KOPT-K1 (cell line): ENCODE results near the gene CHIA.

Source experiments
- H3K27ac ChIP-seq: fragments of 200-600 bp; sonication (generic); 2 replicates; pipeline ENCODE4 v1.5.1; 2016; ENCODE audit warnings: antibody characterized with exemption, mild to moderate bottlenecking, low read depth, low read length; ENCODE audit not compliant: poor library complexity, severe bottlenecking
- H3K36me3 ChIP-seq: fragments of 200-600 bp; sonication (generic); 2 replicates; pipeline ENCODE4 v1.5.1; 2017; ENCODE audit warnings: antibody characterized with exemption, mild to moderate bottlenecking, low read length, moderate library complexity; ENCODE audit not compliant: insufficient read depth
- H3K9me3 ChIP-seq: fragments of 200-600 bp; sonication (generic); 2 replicates; pipeline ENCODE4 v1.5.1; 2017; ENCODE audit warnings: antibody characterized with exemption, low read length, mild to moderate bottlenecking; ENCODE audit not compliant: insufficient read depth, poor library complexity, severe bottlenecking

Gene CHIA

DNA sequence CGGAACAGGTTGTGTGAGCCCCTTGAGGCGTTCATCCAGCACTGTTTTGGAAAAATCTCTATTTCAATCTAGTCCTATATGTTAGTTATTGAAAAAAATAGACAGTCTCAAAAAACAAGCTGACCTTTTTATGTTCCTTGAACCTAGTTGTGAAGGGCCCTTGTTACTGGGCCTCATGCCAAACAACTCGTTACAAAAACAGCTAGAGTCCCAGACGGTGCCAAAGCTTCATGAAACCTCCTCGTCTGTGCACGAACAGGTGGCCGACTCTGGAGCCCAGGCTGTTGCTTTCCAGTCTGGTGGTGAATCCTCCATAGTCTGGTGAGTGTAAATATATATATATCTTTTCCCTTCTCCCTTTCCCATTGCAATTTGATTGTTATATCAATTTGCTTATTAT lies at the start of gene CHIA:
Gene CHIA, plus strand, starts transcription at position 222 of the 400 bp plus-strand sequence. CDS start 19,617 bp downstream, outside the sequence.
- H3K9me3 ChIP-seq: no peaks in the 10 kb centered on the region
- no peaks in the 10 kb centered on the region for H3K36me3 ChIP-seq
- H3K27ac ChIP-seq: no peak within 1 kb of the TSS

DNA sequence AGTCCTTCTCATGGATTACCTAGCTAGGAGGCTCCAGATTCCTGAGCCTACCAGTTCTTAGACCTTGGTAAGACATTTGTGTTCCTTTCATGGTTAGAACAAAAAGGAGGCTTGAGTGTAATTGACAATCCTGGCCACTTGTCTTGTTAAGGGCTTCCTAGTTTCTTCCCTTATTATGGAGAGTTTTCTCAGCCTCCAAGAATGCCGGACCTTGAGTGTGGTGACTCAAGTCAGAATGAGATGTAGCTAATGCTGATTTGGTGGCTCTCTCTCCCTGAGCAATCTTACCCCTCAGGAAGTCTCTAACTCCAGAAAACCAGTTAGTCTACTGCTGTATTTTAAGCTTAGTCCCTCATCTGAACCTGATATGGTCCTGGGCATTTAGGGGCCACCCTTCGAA lies 48.9 kb upstream of the CHIA start:
- no peaks in the 10 kb centered on the region for H3K9me3 ChIP-seq
- H3K36me3 ChIP-seq: peaks cover 90% of the 10 kb centered on the region
- H3K27ac ChIP-seq: no peak overlapping the region

DNA sequence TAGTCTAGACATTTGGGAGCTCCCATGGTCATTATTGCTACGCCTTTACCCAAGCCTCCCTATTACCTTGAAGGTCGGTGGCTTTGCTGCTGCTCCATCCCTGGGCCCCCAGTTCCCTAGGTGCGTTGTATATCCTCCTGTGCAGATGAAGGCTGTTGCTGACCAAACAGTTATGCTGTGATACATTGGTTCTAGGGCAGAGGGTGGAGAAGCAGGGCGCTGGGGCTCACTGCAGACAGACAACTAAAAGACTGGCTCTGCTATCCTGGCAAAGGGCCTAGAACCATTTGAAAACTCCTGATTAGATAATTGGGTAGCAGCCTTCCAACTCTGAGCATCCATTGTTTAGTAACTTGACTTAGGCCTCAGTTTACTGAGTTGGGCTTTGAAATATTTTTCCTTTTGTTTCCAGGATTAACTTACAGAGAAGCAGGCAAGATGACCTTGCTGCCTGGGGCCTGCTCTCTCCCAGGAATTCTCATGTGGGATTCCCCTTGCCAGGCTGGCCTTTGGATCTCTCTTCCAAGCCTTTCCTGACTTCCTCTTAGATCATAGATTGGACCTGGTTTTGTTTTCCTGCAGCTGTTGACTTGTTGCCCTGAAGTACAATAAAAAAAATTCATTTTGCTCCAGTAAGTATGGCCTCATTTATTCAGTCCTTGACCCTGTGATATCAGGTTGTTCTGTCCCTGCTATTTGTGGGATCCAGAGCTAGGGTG lies 47.7 kb upstream of the CHIA start:
- Histone ChIP-seq H3K9me3 (no peaks in the 10 kb centered on the region), H3K27ac (no peak overlapping the region), H3K36me3 (peaks cover 78% of the 10 kb centered on the region)

DNA sequence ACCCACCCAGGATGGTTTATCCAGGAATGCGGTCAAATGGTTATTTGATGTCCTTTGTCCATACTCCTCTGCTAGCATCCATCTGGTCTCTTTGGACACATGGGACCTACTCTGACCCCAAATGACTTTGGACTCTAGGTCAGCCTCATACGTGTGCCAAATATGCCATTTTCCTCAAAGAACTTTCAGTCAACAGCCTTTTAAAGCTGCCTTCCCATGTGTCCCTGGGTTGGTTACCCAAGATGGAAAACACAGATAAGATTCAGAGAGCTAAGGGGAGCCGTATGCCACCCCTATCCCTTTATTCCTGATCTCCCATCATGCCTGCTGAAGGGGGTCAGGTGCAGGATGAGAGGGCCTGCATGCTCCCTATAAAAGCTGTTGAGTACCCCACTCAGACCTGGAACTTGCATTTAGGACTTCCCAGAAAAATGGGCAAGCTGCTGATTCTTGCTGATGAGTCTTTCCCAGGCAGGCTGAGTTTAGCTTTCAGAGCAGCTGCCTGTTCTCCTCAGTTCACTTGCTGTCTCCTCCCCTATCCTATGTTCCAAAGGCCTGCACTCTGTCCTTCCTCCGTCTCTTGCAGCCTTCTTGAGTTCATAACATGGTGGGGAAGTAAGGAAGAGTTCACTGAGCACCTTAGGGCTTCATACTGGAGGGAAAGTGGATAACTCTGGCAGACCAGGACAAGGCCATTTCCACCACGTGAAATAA lies 43.4 kb upstream of the CHIA start:
- Histone ChIP-seq H3K36me3 (peaks cover 35% of the 10 kb centered on the region), H3K27ac (no peak overlapping the region), H3K9me3 (no peaks in the 10 kb centered on the region)

DNA sequence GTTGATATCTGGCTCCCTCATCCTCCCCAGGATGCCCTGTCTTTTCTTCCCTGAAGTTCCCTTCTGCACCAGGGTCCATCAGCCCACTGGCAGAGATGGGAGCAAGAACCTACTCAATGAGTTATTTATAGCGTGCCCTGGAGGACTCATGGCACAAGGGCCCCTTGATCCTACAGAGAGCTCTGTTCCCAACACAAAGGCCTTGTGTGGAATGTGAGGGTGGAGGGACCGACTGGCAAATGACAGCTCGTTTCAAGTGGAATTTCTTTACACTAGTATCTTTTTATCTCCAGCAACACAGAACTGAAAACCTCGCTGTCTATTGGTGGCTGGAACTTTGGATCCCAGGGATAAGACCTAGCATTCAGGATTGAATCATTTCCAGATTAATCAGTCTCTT lies 40.7 kb upstream of the CHIA start:
- Histone ChIP-seq H3K27ac (no peak overlapping the region), H3K9me3 (no peaks in the 10 kb centered on the region), H3K36me3 (peaks cover 8% of the 10 kb centered on the region)

DNA sequence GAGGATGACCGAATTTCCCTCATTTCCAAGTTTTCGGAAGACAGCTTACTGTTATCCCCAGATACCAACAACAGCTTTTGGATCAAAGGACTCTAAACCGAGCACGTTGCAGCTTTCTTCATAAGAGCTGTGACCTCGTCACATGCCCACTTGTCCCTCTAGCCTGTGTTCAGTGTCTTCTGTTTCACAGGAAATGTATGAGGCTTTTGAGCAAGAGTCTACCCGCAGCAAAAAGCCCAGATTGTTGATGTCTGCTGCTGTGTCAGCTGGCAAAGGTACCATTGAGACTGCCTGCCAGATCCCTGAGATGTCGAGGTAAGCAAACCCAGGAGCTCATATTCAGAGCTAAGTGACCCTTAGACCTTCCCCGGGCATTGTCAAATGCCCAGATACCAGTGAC lies 39.1 kb upstream of the CHIA start:
- Histone ChIP-seq H3K27ac (peak overlapping the region; percentile 15), H3K9me3 (no peaks in the 10 kb centered on the region), H3K36me3 (no peaks in the 10 kb centered on the region)

DNA sequence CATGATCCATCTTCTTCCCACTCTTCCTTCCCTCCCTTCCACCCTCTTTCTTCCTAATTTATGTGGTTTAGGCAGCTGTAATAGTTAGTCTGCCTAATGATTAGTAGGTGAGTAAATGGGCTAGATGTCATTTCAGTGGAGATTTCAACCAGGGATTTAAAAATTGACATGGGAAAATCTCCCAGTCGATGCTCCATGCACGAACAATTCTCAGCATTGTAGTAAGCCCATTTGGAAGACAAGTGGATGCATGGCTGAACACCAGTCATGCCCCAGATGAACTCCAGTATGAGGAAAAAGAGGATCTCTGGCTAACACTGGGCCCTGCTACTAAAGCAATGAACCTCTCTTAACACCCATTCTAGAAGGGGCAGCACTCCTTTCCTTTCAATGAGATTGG lies 37.9 kb upstream of the CHIA start:
- Histone ChIP-seq H3K9me3 (no peaks in the 10 kb centered on the region), H3K36me3 (no peaks in the 10 kb centered on the region)

DNA sequence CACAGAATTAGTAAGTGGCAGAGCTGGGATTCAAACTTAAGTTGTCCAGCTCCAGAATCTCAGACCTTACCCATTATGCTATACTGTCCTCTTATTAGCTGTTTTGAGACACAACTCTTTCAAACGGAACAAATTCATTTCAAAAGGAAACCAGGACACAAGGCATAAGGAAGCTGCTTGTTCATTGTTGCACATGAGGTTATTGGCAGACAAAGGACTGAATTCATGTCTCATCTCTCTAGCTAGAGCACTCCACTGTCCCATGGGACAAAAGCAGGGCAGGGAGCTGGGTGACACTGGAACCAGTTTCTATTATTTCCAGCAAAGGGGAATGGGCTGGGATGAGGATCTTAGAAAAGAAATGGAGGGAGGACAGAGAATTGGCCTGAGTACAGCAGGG lies 36.8 kb upstream of the CHIA start:
- Histone ChIP-seq H3K36me3 (no peaks in the 10 kb centered on the region), H3K27ac (no peak overlapping the region), H3K9me3 (no peaks in the 10 kb centered on the region)

More for the DNA sequence above, 37.9 kb upstream of the CHIA start:
- no peak overlapping the region for H3K27ac ChIP-seq

DNA sequence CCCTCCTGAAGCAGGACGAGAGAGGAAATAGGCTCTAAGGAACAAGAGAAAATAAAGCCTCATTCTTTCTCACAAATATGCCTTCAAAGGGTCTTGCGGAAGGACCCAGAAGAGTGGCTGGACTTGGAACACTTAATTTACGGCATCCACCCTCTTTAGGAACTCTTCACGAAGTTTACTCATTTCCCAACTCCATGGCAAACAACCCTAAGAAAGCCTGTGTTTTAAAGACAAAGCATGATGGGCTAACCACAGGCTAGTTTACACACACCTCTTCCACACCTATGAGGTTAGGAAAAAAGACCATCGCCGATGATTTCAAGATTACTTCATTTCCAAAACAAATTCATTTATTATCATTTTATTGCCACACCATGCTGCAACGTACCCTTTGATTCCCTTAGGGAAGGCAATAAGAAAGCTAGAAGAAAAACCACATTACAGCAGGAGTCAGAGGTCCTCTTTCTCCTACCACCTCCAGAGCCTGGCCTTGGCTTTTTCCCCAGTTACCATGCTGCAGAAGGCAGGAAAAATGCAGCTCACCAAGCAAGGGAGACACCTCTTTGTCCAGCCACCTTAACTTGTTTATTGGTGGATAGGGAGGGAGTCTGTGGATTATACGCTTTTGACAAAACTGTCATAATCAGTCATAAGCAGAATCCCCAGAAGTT lies 33.5 kb upstream of the CHIA start:
- no peaks in the 10 kb centered on the region for H3K9me3 ChIP-seq
- H3K36me3 ChIP-seq: no peaks in the 10 kb centered on the region
- H3K27ac ChIP-seq: no peak overlapping the region

DNA sequence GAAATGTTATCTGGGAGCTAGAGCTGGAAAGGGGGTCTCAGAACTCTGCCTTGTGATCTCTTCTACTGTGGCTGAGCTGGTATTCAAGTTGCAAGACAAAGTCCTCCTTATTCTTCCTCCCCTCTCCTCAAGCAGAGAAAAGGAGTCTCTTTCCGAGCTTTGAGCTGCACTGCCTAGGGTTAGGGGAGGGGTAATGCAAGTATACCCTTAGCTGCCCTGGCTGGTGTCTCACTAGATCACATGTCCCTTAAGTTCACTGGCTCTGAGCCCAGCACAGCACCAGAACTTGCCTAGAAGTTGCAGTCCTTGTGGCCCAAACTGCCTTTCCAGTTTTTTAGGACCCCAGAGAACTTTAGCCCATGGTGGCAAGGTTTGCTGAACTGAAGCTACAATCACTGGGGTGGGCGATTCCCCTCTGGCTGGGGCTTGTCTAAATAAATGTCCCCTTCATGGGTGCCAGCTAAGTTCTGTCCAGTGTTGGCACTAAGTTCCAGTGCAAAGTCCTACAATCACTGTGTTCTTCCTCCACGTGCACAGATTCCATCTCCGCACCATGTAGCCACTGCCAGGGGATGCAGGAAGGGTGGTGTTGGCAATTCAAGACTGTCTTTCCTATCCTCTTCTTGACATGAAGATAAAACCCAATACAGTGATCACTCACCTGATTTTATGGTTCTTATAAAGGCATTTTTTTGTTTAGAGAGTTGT lies 22.7 kb upstream of the CHIA start:
- Histone ChIP-seq H3K36me3 (no peaks in the 10 kb centered on the region), H3K9me3 (no peaks in the 10 kb centered on the region), H3K27ac (no peak overlapping the region)

DNA sequence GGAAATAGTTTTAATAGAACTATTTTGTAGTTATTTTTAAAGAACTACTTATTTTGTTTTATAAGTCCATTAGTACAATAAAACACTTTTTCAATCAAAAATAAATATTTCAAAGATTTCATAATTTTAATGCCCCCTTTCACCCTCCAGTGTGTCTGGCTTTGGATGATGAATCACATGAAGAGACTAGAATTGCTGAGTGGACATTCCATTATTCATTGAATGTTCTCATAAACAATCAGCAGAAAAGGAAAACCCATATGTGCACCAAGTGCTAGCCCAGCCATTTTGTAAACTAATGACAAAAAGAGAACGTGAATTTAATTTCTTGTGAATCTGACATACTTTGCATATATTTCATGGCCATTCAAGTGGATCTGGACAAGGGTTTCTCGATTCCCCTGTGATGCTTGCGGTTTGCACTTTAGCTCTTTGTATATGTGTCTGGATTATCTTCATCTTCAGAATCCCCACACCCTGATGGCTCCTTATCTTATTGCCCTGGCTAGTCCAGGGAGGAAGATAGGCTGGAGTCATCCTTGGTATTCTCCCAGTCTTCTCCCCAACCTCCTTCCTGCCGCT lies 20.7 kb upstream of the CHIA start:
- Histone ChIP-seq H3K9me3 (no peaks in the 10 kb centered on the region), H3K36me3 (no peaks in the 10 kb centered on the region)

DNA sequence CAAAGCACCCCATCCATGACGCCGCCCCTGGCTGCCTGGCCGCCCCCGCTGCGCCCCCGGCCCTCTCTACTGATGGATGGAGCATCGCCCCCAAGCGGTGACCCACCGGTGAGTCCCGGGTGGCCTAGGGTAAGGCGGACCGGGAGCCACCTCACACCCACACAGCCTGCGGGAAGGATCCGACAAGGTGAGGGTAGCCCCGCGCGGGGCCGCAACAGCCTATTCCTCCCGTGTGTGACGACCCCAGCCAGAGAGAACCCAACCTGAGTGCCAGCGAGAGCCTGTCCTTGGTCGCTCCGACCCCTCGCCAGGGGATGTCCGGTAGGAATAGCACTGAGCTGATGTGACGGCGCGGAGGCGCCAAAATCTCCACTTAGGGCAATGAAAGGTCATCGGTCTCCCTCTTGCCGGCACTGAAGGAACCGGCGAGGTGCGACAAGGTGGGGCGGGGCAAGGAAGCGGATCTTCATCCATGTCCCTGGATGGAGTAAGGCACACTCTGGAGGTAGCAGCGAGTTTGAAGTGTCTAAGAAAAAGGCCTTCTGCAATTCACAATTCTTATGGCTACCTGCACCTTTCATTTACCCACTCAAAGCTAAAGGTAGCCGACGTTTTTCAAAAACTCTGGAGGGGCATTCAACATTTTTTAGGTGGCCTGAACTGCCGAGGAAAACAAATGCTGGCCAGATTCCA lies 19.7 kb upstream of the CHIA start:
- H3K36me3 ChIP-seq: no peaks in the 10 kb centered on the region
- no peaks in the 10 kb centered on the region for H3K9me3 ChIP-seq
- H3K27ac ChIP-seq: no peak overlapping the region

More for the DNA sequence above, 20.7 kb upstream of the CHIA start:
- H3K27ac ChIP-seq: no peak overlapping the region

DNA sequence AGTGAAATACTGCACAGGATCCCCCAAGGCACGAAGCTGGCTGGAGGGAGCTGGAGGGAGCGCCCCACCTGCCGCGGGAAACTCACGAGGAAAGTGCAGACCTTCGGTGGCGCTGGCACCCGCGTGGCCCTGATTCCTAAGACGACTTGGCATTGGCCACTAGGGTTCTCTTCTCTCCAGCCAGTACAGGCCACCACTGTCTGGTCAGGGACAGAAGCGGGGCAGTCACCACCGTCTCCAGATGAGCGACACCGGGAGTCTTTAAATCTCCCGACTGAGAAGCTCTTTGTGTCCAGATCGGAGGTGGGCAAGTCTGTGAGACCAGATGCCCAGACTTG lies 19.2 kb upstream of the CHIA start:
- H3K36me3 ChIP-seq: no peaks in the 10 kb centered on the region
- no peaks in the 10 kb centered on the region for H3K9me3 ChIP-seq
- H3K27ac ChIP-seq: no peak overlapping the region

DNA sequence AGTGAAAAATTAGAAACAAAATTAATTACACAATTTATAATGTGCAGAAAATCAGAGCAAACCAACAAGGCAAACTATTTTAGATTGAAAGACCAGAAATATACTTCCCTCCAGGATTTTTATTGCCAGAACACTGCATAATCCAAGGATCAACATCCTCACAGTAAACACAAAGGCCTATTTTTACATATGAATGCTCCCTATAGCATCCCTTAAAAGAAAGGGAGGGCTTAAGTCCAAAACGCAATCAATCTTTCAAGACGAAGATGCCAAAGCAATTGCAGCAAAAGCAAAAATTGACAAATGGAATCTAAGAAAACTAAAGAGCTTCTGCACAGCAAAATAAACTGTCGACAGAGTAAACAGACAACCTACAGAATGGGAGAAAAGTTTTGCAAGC lies 18.6 kb upstream of the CHIA start:
- H3K36me3 ChIP-seq: no peaks in the 10 kb centered on the region
- no peak overlapping the region for H3K27ac ChIP-seq
- H3K9me3 ChIP-seq: no peaks in the 10 kb centered on the region
